K562 (cell line): ENCODE data around the gene ADGRD1. TPM values are rescaled to one million over a fixed set of nuclear protein-coding genes. Genes with fewer than 3 reads are reported as not detected.

Experiments used
- ATAC-seq: fragments of 200-7000 bp; cut with Tn5 transposase; 3 replicates; pipeline ENCODE4 v1.9.1; 2020; ENCODE audit warnings: moderate library complexity
- BruUV-seq: library from RNA; stranded (reverse); fragments of 400-500 nt; replicated peaks from 2 replicates; lab custom pipeline; 2021; lab: Mats Ljungman, UMichigan
- CTCF ChIA-PET: fragments of 300-600 bp; formaldehyde crosslinking; extraction: SDS; loops from one replicate; lab custom pipeline; 2021; ENCODE audit warnings: low intra/inter-chr PET ratio; lab: Yijun Ruan, JAX
- POLR2A ChIA-PET: fragments of 300-600, 350-650 bp; sonication (Branson Sonifier 250); formaldehyde crosslinking; extraction: SDS; loops from one replicate; lab custom pipeline; 2021; ENCODE audit warnings: antibody characterized with exemption, inconsistent platforms; lab: Yijun Ruan, JAX
- DNase-seq, 4 experiments: peaks; one replicate each; pipeline versions ENCODE4 v3.0.0 to v3.0.0-alpha.2; 2011 to 2018; ENCODE audit warnings: low spot score in 3 of 4, mixed read lengths in 3 of 4; ENCODE audit errors: extremely low read depth in 1 of 4
- FAIRE-seq: peaks from 2 replicates; lab custom pipeline; 2011; peaks lifted over from hg19 to GRCh38; lab: Jason Lieb, UNC
- H2AFZ ChIP-seq: 2 replicates; pipeline ENCODE4 v1.6.0; 2011; ENCODE audit warnings: low read depth, low read length, control low read depth, inconsistent platforms
- H3K27ac ChIP-seq: fragments of 200-600 bp; 3 replicates; pipeline ENCODE4 v1.8.0; 2011; ENCODE audit warnings: low read depth, mild to moderate bottlenecking, control low read depth, inconsistent platforms, low read length, moderate library complexity, mixed read lengths; ENCODE audit errors: extremely low read depth
- H3K27me3 ChIP-seq, 2 experiments: fragments of 300-600 bp in 1 of 2; 2 replicates in 1 of 2; 3 replicates in 1 of 2; pipeline versions ENCODE4 v1.6.0 to v1.8.0; 2011; ENCODE audit warnings: inconsistent platforms in 2 of 2, low read length in 2 of 2, mild to moderate bottlenecking in 1 of 2, mixed read lengths in 1 of 2, moderate library complexity in 1 of 2; ENCODE audit not compliant: control insufficient read depth in 2 of 2, insufficient read depth in 2 of 2
- H3K36me3 ChIP-seq: fragments of 300-600 bp; 3 replicates; pipeline ENCODE4 v1.8.0; 2011; ENCODE audit warnings: mild to moderate bottlenecking, low read length, inconsistent platforms; ENCODE audit not compliant: control insufficient read depth, insufficient read depth
- H3K4me1 ChIP-seq, 2 experiments: fragments of 200-600 bp in 1 of 2; replicated peaks in 1 of 2; 2 replicates in 1 of 2; 3 replicates in 1 of 2; pipeline versions ENCODE4 v1.5.1 to v1.8.0; 2011; ENCODE audit warnings: inconsistent platforms in 2 of 2, low read length in 2 of 2, mild to moderate bottlenecking in 1 of 2, mixed read lengths in 1 of 2, moderate library complexity in 1 of 2; ENCODE audit not compliant: control insufficient read depth in 2 of 2, insufficient read depth in 2 of 2
- H3K4me2 ChIP-seq: 2 replicates; pipeline ENCODE4 v1.6.1; 2011; ENCODE audit warnings: low read length, control low read depth, inconsistent platforms, mixed read lengths; ENCODE audit not compliant: insufficient read depth
- H3K4me3 ChIP-seq: fragments of 200-600 bp; sonication (generic), shearing (Covaris generic); 2 replicates; pipeline ENCODE4 v1.5.1; 2016; ENCODE audit warnings: control low read depth, inconsistent platforms
- H3K79me2 ChIP-seq: fragments of 200-600 bp; 3 replicates; pipeline ENCODE4 v1.8.0; 2011; ENCODE audit warnings: low read length, inconsistent platforms; ENCODE audit not compliant: control insufficient read depth, insufficient read depth
- H3K9ac ChIP-seq, 2 experiments: 2 replicates each; pipeline versions ENCODE4 v1.6.0 to v1.6.1; 2011; ENCODE audit warnings: low read depth in 2 of 2, low read length in 2 of 2, control low read depth in 1 of 2, inconsistent platforms in 1 of 2, mild to moderate bottlenecking in 1 of 2, mixed read lengths in 1 of 2; ENCODE audit not compliant: insufficient read depth in 1 of 2
- H3K9me1 ChIP-seq: one replicate; pipeline ENCODE4 v1.6.0; 2011; ENCODE audit warnings: inconsistent platforms, mild to moderate bottlenecking, low read length, moderate library complexity; ENCODE audit not compliant: control insufficient read depth, insufficient read depth
- H3K9me3 ChIP-seq: replicated peaks from 2 replicates; pipeline ENCODE4 v1.5.1; 2011; ENCODE audit warnings: low read depth, low read length, inconsistent platforms; ENCODE audit not compliant: control insufficient read depth, insufficient read depth
- H4K20me1 ChIP-seq: replicated peaks from 2 replicates; pipeline ENCODE4 v1.6.1; 2011; ENCODE audit warnings: low read length, inconsistent platforms, mixed read lengths; ENCODE audit not compliant: control insufficient read depth, insufficient read depth
- BMI1 ChIP-seq: fragments of 150-350 bp; IDR thresholded peaks from 2 replicates; pipeline ENCODE4 v1.6.1; 2014; ENCODE audit warnings: low read length
- BRD9 ChIP-seq: fragments of 450-650 bp; IDR thresholded peaks from 2 replicates; pipeline ENCODE4 v1.6.1; 2018; ENCODE audit warnings: low read depth; ENCODE audit not compliant: partially characterized antibody
- CEBPZ ChIP-seq: fragments of 150-350 bp; IDR thresholded peaks from 2 replicates; pipeline ENCODE4 v1.6.1; 2014; ENCODE audit warnings: low read depth, mild to moderate bottlenecking, low read length, borderline replicate concordance
- FOSL1 ChIP-seq: fragments of 200-800 bp; sonication (Bioruptor generic); conservative IDR thresholded peaks from 2 replicates; pipeline ENCODE4 v1.6.1; 2016; ENCODE audit warnings: missing genetic modification characterization, missing compliant biosample characterization
- MEF2D ChIP-seq: conservative IDR thresholded peaks from 2 replicates; pipeline ENCODE4 v1.6.1; 2016; ENCODE audit warnings: low read depth, missing genetic modification characterization, missing compliant biosample characterization
- PHB ChIP-seq: fragments of 250-450 bp; sonication (Bioruptor Pico); IDR thresholded peaks from 2 replicates; pipeline ENCODE4 v1.5.0; 2021
- UBTF ChIP-seq, 2 experiments: IDR thresholded peaks; 2 replicates each; pipeline ENCODE4 v1.6.1; 2012; ENCODE audit warnings: improper control_type of control experiment in 2 of 2, low read depth in 2 of 2, low read length in 2 of 2, borderline replicate concordance in 1 of 2
- ZBTB43 ChIP-seq: sonication (generic); formaldehyde crosslinking; IDR thresholded peaks from 2 replicates; pipeline ENCODE4 v1.8.0; 2023; ENCODE audit warnings: mild to moderate bottlenecking, missing genetic modification reagents
- ZNF263 ChIP-seq: sonication (generic); formaldehyde crosslinking; IDR thresholded peaks from 2 replicates; pipeline ENCODE4 v1.8.0; 2022; ENCODE audit warnings: mild to moderate bottlenecking, missing genetic modification reagents, borderline replicate concordance
- ZNF584 ChIP-seq: fragments of 200-800 bp; sonication (Bioruptor generic); IDR thresholded peaks from 2 replicates; pipeline ENCODE4 v1.6.1; 2016; ENCODE audit warnings: low read depth, mild to moderate bottlenecking, missing genetic modification characterization, missing compliant biosample characterization
- WGBS: fragments of 100-300 bp; shearing (Covaris generic); methylation state at CpG from one replicate; pipeline ENCODE4 v1.1.6; 2016; ENCODE audit warnings: low coverage, mixed read lengths; ENCODE audit not compliant: insufficient coverage; ENCODE audit errors: missing lambda C conversion rate; 5-methylcytosine and 5-hydroxymethylcytosine counted together
- in situ Hi-C: fragments of 300-500 bp; cut with MboI; formaldehyde crosslinking; loops from 4 replicates; pipeline ENCODE4 v1.15.0; 2018; ENCODE audit warnings: inconsistent platforms, mixed read lengths
- intact Hi-C: fragments of 100-400 bp; cut with micrococcal nuclease; formaldehyde crosslinking; loops from 2 replicates; pipeline ENCODE4 v1.14.2; 2022
- polyA plus RNA-seq, 8 experiments: library from polyadenylated mRNA; depleted of rRNA in 4 of 8; stranded (reverse) in 5 of 8; unstranded in 3 of 8; fragments of >200 nt; fragmentation: Nextera tagmentation in 2 of 8; fragmentation: Illumina TruSeq in 1 of 8; extraction: Ambion mirVana in 2 of 8; extraction: Trizol in 1 of 8; gene quantifications; 2 replicates each; pipeline versions ENCODE4 v1.2.1 to v1.2.3, GENCODE V29; 2011 to 2014; ENCODE audit warnings: inconsistent platforms in 1 of 8, missing spikeins in 1 of 8
- total RNA-seq, 7 experiments: library from RNA; depleted of rRNA in 6 of 7; stranded (reverse); fragments of >200 nt in 6 of 7; fragmentation: Illumina TruSeq in 2 of 7; extraction: Trizol in 2 of 7; gene quantifications; 2 replicates each; pipeline versions ENCODE4 v1.2.1 to v1.2.3, GENCODE V29; 2011 to 2021; ENCODE audit warnings: low replicate concordance in 1 of 7

Gene ADGRD1
- total and polyA plus RNA-seq, 9 of the 15 experiments (the other 6 are each of a cell fraction or from before 2014, with no cell fraction given) = 1.7 to 11.7 (median 3.3) TPM

- TF ChIP-seq ZBTB43 (CRISPR knock-in tag) = no peak
- no peak for TF ChIP-seq FOSL1
Measured at GRCh38 chr12:131075611-131076010, 121.9 kb downstream of the ADGRD1 start (continued).

GRCh38 chr12:131076296-131076695 is 122.6 kb downstream of the ADGRD1 start:
- in situ Hi-C loops (no loop called here), intact Hi-C loops (no loop called here)
- Histone ChIP-seq H3K4me3 (no peak overlapping the region), H3K27ac (no peak overlapping the region), H3K4me1 (no peaks in the 10 kb centered on the region; a peak in 2 of 5 replicates), H3K36me3 (no peaks in the 10 kb centered on the region), H2AFZ (no peak overlapping the region), H3K79me2 (no peaks in the 10 kb centered on the region), H3K9me3 (no peaks in the 10 kb centered on the region), H4K20me1 (no peaks in the 10 kb centered on the region), H3K4me2 (no peak overlapping the region), H3K9ac (no peak overlapping the region), H3K27me3 (peaks cover 3 to 13% of the 10 kb centered on the region in 2 experiments; a peak in 1 of 5 replicates), H3K9me1 (no peaks in the 10 kb centered on the region)
- WGBS = 18% methylated on average over 1 of the region's 3 CpGs
- FAIRE-seq (no peak), ATAC-seq (no peak), DNase-seq (no peak)
- CTCF ChIA-PET = no interaction called here
- TF ChIP-seq ZNF584 (CRISPR knock-in tag) (no peak), BRD9 (no peak), CEBPZ (no peak), PHB (CRISPR knock-in tag) (no peak), UBTF (IDR thresholded peaks at IDR 0.05; ENCODE audit: borderline replicate concordance in 1 of 2, low read depth in 2 of 2, low read length in 2 of 2) (no peak), ZNF263 (CRISPR knock-in tag) (peak; percentile 47; the same call in 1 of the 2 replicates), MEF2D (tag) (no peak), BMI1 (no peak)
- BruUV-seq = no TSS peak
- POLR2A ChIA-PET = interaction anchor here (1.2 to 1.7 kb wide), 2 partner anchors 10 to 37 kb away, joined by 3 to 4 read pairs; no protein-coding TSS in a partner anchor
